Right lobe of liver (tissue), 6 donors: ENCODE measurements around the gene RHEBL1. TPM values are rescaled to one million over a fixed set of nuclear protein-coding genes. Genes with fewer than 3 reads are reported as not detected.
A peak's percentile ranks its signal among the peaks of the same experiment; 100 is the strongest.

Source experiments
- ATAC-seq, 4 donors: fragments of 200-7000 bp; cut with Tn5 transposase; one replicate each; pipeline ENCODE4 v1.9.1; 2020; ENCODE audit warnings: mild to moderate bottlenecking in 4 of 4, moderate library complexity in 4 of 4
- DNase-seq, 3 donors: peaks; one replicate each; pipeline ENCODE4 v3.0.0-alpha.2; 2020
- H3K27ac ChIP-seq, 3 donors: fragments of 200-600 bp; one replicate each; pipeline ENCODE4 v1.8.0; 2022
- H3K27me3 ChIP-seq, 2 donors: fragments of 200-600 bp; one replicate each; pipeline ENCODE4 v1.8.0; 2022
- H3K36me3 ChIP-seq, 4 donors: fragments of 200-600 bp; sonication (generic) in 1 of 4; one replicate each; pipeline versions ENCODE4 v1.5.1 to v1.8.0; 2017 to 2022; ENCODE audit warnings: control low read depth in 1 of 4
- H3K4me1 ChIP-seq, 4 donors: fragments of 200-600 bp; sonication (generic) in 1 of 4; one replicate each; pipeline versions ENCODE4 v1.5.1 to v1.8.0; 2017 to 2022; ENCODE audit warnings: control low read depth in 1 of 4
- H3K4me3 ChIP-seq, 3 donors: fragments of 200-600 bp; one replicate each; pipeline ENCODE4 v1.8.0; 2022
- H3K9me3 ChIP-seq, 4 donors: fragments of 200-600 bp; sonication (generic) in 1 of 4; one replicate each; pipeline versions ENCODE4 v1.5.1 to v1.8.0; 2017 to 2022; ENCODE audit warnings: control low read depth in 1 of 4
- CTCF ChIP-seq, 4 donors: fragments of 200-600 bp in 3 of 4; fragments of 450-650 bp in 1 of 4; IDR thresholded peaks; one replicate each; pipeline versions ENCODE4 v1.5.1 to v1.8.0; 2016 to 2022; ENCODE audit warnings: antibody characterized with exemption in 4 of 4, mild to moderate bottlenecking in 2 of 4
- POLR2A ChIP-seq: fragments of 450-650 bp; IDR thresholded peaks from one replicate; pipeline ENCODE4 v1.6.1; 2017; ENCODE audit warnings: antibody characterized with exemption, mild to moderate bottlenecking
- WGBS: methylation state at CpG from one replicate; pipeline ENCODE4 v1.1.6; 2018; ENCODE audit warnings: low coverage, low lambda C conversion rate; ENCODE audit not compliant: insufficient coverage; ENCODE audit errors: missing lambda C conversion rate; 5-methylcytosine and 5-hydroxymethylcytosine counted together
- intact Hi-C, 2 donors: fragments of 100-400 bp; cut with DNase I; formaldehyde crosslinking; loops; one replicate each; pipeline versions ENCODE4 v1.11.2 to v1.14.1; 2022
- total RNA-seq, 6 experiments: library from RNA; depleted of rRNA in 2 of 6; stranded (reverse); fragments of >200 nt in 2 of 6; fragmentation: NEBNext Ultra II Directional in 3 of 6; extraction: Animal tissue kit (Norgen Biotek cat#: 25700) in 3 of 6; gene quantifications; one replicate each; pipeline versions ENCODE4 v1.1.0 to v1.2.4, GENCODE V29; 2016 to 2023
- donor health status: DM: no; HTN: yes; CAD: no.
- donor health status: DM: no; HTN: no; CAD: no.
- donor health status: DM: no; HTN: no; CAD: no.
- donor health status: DM: no; HTN: yes; CAD: no.
- donor health status: DM: no; HTN: yes; CAD: no.

RHEBL1 gene
- total RNA-seq, 6 experiments from 2014 or later: 0.17 to 0.60 (median 0.43) TPM; not detected in 1

DNA sequence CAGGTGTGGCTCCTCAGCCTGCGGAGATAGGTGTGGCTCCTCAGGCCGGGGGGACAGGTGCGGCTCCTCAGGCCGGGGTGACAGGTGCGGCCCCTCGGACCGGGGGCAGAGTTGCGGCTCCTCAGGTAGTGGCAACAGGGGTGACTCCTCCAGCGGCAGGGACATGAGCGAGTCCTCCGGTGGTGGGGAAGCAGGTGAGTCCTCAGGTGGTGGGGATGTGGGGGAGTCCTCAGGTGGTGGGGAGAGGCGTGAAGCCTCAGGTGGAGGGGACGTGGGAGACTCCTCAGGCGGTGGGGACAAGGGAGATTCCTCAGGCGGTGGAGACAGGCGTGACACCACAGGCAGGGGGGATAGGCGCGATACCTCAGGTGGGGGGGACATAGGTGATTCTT lies 18.4 kb downstream of the RHEBL1 start:
- TF ChIP-seq CTCF (IDR thresholded peaks at IDR 0.05): no peak
- TF ChIP-seq POLR2A: no peak
- 97% methylated on average over 5 of the region's 18 CpGs for WGBS
- DNase-seq (peak in 1 of 3 donors; percentile 43), ATAC-seq (no peak)
- Histone ChIP-seq H3K4me3 (no peak overlapping the region), H3K9me3 (no peaks in the 10 kb centered on the region), H3K27me3 (no peaks in the 10 kb centered on the region), H3K27ac (no peak overlapping the region), H3K36me3 (peaks cover 13 to 78% (median 44%) of the 10 kb centered on the region in 4 donors), H3K4me1 (peaks cover 0 to 17% (median 5%) of the 10 kb centered on the region in 4 donors)
- intact Hi-C loops: no loop called here

- DNase-seq (no peak), ATAC-seq (no peak)
- Histone ChIP-seq H3K27ac (no peak overlapping the region), H3K36me3 (peaks cover 13 to 84% (median 48%) of the 10 kb centered on the region in 4 donors), H3K4me1 (peaks cover 0 to 11% (median 5%) of the 10 kb centered on the region in 4 donors), H3K9me3 (no peaks in the 10 kb centered on the region), H3K4me3 (no peak overlapping the region), H3K27me3 (no peaks in the 10 kb centered on the region)
- 84% methylated on average over 8 of the region's 13 CpGs for WGBS
- TF ChIP-seq POLR2A (no peak), CTCF (IDR thresholded peaks at IDR 0.05) (no peak)
- intact Hi-C loops: no loop called here
These were observed 19.0 kb downstream of the RHEBL1 start for GRCh38 chr12:49050507-49051372.

- WGBS: 100% methylated on average over 3 of the region's 20 CpGs
- H3K36me3 ChIP-seq: peaks cover 13 to 89% (median 54%) of the 10 kb centered on the region in 4 donors
- no peaks in the 10 kb centered on the region for H3K27me3 ChIP-seq
- H3K9me3 ChIP-seq: no peaks in the 10 kb centered on the region
- DNase-seq: no peak
- ATAC-seq: no peak
- peaks cover 0 to under 1% (median 0%) of the 10 kb centered on the region in 4 donors for H3K4me1 ChIP-seq
- H3K4me3 ChIP-seq: no peak overlapping the region
- intact Hi-C loops: no loop called here
- no peak for TF ChIP-seq CTCF (IDR thresholded peaks at IDR 0.05)
- TF ChIP-seq POLR2A: no peak
- no peak overlapping the region for H3K27ac ChIP-seq
These were observed 20.1 kb downstream of the RHEBL1 start for GRCh38 chr12:49049566-49050224.

GRCh38 chr12:49048953-49049352 lies 20.8 kb downstream of the RHEBL1 start:
- H3K27ac ChIP-seq: no peak overlapping the region
- H3K9me3 ChIP-seq: no peaks in the 10 kb centered on the region
- intact Hi-C loops: no loop called here
- no peaks in the 10 kb centered on the region for H3K27me3 ChIP-seq
- no peak overlapping the region for H3K4me3 ChIP-seq
- no peaks in the 10 kb centered on the region for H3K4me1 ChIP-seq
- DNase-seq (no peak), ATAC-seq (no peak)
- peaks cover 15 to 89% (median 57%) of the 10 kb centered on the region in 4 donors for H3K36me3 ChIP-seq
- WGBS: 86% methylated on average over 7 of the region's 10 CpGs
- TF ChIP-seq POLR2A (no peak), CTCF (IDR thresholded peaks at IDR 0.05) (no peak)
